Activated gamma-delta T cell treated with anti-CD3 and anti-CD28 coated beads, Interleukin-2, amount 50 U/mL, for 16 hours (primary cell): ENCODE results near the gene CXCL13.
A peak's percentile ranks its signal among the peaks of the same experiment; 100 is the strongest.
"Not testable (repeated sequence)": the region's sequence is repeated elsewhere in the genome, so short reads cannot be mapped to it uniquely, and the experiment has no call there.

Source experiments
- DNase-seq: peaks from one replicate; pipeline ENCODE4 v3.0.0-alpha.2; 2020; ENCODE audit warnings: low read depth

CXCL13 gene

GRCh38 chr4:77605210-77605902, at the start of gene CXCL13:
Gene CXCL13 (plus strand): TSS chr4:77605820. CDS start chr4:77605866, 46 bp downstream.
- no peak for DNase-seq

GRCh38 chr4:77560170-77560569, 45.5 kb upstream of the CXCL13 start:
- no peak for DNase-seq

- not testable (repeated sequence) for DNase-seq
Measured at GRCh38 chr4:77561720-77562119, 43.9 kb upstream of the CXCL13 start.

- no peak for DNase-seq
Measured at GRCh38 chr4:77564231-77564630, 41.4 kb upstream of the CXCL13 start.

GRCh38 chr4:77566148-77566547, 39.5 kb upstream of the CXCL13 start:
- no peak for DNase-seq

- DNase-seq: no peak
Measured at GRCh38 chr4:77567549-77567948, 38.1 kb upstream of the CXCL13 start.

GRCh38 chr4:77570508-77571214, 35.0 kb upstream of the CXCL13 start:
- DNase-seq: not testable (repeated sequence)

- no peak for DNase-seq
Measured at GRCh38 chr4:77576351-77576750, 29.3 kb upstream of the CXCL13 start.

GRCh38 chr4:77578145-77578544, 27.5 kb upstream of the CXCL13 start:
- no peak for DNase-seq

GRCh38 chr4:77579406-77580076, 26.1 kb upstream of the CXCL13 start:
- no peak for DNase-seq

- no peak for DNase-seq
Measured at GRCh38 chr4:77581724-77582123, 23.9 kb upstream of the CXCL13 start.

- no peak for DNase-seq
Measured at GRCh38 chr4:77582156-77582555, 23.5 kb upstream of the CXCL13 start.

GRCh38 chr4:77582711-77583110, 22.9 kb upstream of the CXCL13 start:
- no peak for DNase-seq

- DNase-seq: peak; percentile 44
Measured at GRCh38 chr4:77586951-77587383, 18.7 kb upstream of the CXCL13 start.

- DNase-seq: no peak
Measured at GRCh38 chr4:77590482-77590881, 15.1 kb upstream of the CXCL13 start.

- no peak for DNase-seq
Measured at GRCh38 chr4:77591532-77591931, 14.1 kb upstream of the CXCL13 start.

GRCh38 chr4:77593101-77593500, 12.5 kb upstream of the CXCL13 start:
- DNase-seq: no peak

- no peak for DNase-seq
Measured at GRCh38 chr4:77593993-77594392, 11.6 kb upstream of the CXCL13 start.

GRCh38 chr4:77595364-77595973, 10.2 kb upstream of the CXCL13 start:
- DNase-seq: no peak

GRCh38 chr4:77599378-77599777, 6.2 kb upstream of the CXCL13 start:
- no peak for DNase-seq

- DNase-seq: no peak
Measured at GRCh38 chr4:77600521-77601451, 4.8 kb upstream of the CXCL13 start.
